Measurements from ENCODE around the gene BCAN.

DNA sequence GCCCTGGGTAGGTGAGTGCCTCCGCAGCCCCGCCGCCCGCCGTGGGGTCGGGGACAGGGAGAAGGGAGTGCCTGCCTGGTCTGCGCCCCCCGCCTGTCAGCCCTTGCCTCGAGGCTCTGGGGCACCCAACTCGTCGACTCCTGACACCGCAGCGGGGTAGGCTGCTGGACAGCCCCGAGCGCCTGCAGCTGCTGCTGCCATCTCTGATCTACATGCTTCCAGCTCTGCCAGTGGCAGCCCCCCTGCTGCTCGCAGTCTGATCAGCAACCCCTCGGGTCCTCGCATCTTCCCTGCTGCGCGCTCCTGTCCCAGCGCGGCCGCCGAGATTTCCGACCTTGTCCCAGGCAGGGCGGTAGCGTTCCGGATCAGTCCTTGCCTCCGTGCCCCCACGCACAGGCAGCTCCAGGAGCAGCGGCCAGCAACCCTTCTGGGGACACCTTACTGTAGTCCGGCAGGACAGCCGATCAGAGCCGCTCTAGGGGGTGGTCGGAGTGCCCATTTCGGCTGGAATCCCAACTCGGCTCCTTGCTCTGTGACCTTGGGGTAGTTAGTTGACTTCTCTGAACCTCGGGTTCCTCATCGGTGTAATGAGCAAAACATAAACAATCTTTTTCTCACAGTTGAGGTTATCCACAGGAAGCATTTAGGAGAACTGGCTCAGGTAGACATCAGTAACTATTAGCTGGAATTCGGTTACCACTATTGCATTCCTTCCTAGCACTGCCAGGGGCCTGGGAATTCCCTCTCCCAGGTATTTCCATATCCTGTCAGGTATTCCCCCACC is 540 bp downstream of the BCAN start:
- no peak for TF ChIP-seq CTCF (IDR thresholded peaks at IDR 0.05)
- no peak for TF ChIP-seq POLR2A (IDR thresholded peaks at IDR 0.05)
